AG10803 (cell line): ENCODE data around the gene ASB2.

Source experiments
- DNase-seq: peaks from one replicate; pipeline ENCODE4 v3.0.0; 2010; ENCODE audit warnings: low read depth
- H3K4me3 ChIP-seq: 2 replicates; pipeline ENCODE4 v1.5.1; 2011; ENCODE audit warnings: mild to moderate bottlenecking, low read length, control low read depth
- TF ChIP-seq, protein P1 (sequence below): conservative IDR thresholded peaks from 2 replicates; pipeline ENCODE4 v1.5.1; 2011; ENCODE audit warnings: mild to moderate bottlenecking, low read length, control low read depth, inconsistent platforms

The ASB2 gene, protein sequence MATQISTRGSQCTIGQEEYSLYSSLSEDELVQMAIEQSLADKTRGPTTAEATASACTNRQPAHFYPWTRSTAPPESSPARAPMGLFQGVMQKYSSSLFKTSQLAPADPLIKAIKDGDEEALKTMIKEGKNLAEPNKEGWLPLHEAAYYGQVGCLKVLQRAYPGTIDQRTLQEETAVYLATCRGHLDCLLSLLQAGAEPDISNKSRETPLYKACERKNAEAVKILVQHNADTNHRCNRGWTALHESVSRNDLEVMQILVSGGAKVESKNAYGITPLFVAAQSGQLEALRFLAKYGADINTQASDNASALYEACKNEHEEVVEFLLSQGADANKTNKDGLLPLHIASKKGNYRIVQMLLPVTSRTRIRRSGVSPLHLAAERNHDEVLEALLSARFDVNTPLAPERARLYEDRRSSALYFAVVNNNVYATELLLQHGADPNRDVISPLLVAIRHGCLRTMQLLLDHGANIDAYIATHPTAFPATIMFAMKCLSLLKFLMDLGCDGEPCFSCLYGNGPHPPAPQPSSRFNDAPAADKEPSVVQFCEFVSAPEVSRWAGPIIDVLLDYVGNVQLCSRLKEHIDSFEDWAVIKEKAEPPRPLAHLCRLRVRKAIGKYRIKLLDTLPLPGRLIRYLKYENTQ

DNA sequence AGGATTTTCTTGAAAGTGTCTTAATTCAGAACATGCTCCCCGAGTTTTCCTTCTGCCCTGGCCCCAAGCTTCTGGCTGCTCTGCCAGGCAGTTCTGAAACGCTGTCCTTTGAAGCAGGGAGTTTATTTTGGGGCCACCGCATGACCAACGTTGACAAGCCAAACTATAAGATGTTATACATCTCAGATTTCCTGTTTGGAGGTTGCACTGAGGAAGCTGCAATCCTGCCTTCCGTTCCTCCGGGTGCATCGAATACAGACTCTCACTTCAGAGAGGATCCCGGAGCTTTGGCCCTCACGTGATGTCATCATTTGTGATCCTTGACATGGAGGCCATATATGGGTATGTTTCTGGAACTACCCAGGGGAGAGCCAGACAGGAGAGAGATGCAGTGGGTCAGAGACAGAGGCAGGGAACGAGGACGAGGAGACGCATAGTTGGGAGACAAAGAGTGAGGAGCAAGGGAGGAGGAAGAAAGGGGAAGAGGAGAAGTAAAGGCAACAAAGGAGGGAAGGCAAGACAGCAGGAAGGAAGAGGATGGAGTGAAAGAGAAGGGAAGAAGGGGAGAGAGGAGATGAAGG lies at the start of gene ASB2:
Gene ASB2, minus strand, starts transcription at position 94 of the 581 bp plus-strand sequence. CDS start 12,031 bp downstream, outside the sequence.
- H3K4me3 ChIP-seq: no peak within 1 kb of the TSS
- TF ChIP-seq, protein P1, sequence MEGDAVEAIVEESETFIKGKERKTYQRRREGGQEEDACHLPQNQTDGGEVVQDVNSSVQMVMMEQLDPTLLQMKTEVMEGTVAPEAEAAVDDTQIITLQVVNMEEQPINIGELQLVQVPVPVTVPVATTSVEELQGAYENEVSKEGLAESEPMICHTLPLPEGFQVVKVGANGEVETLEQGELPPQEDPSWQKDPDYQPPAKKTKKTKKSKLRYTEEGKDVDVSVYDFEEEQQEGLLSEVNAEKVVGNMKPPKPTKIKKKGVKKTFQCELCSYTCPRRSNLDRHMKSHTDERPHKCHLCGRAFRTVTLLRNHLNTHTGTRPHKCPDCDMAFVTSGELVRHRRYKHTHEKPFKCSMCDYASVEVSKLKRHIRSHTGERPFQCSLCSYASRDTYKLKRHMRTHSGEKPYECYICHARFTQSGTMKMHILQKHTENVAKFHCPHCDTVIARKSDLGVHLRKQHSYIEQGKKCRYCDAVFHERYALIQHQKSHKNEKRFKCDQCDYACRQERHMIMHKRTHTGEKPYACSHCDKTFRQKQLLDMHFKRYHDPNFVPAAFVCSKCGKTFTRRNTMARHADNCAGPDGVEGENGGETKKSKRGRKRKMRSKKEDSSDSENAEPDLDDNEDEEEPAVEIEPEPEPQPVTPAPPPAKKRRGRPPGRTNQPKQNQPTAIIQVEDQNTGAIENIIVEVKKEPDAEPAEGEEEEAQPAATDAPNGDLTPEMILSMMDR: no peak
- no peak for DNase-seq

- TF ChIP-seq, protein P1: no peak
Observed at GRCh38 chr14:94025720-94026119, 49.4 kb upstream of the ASB2 start.

DNA sequence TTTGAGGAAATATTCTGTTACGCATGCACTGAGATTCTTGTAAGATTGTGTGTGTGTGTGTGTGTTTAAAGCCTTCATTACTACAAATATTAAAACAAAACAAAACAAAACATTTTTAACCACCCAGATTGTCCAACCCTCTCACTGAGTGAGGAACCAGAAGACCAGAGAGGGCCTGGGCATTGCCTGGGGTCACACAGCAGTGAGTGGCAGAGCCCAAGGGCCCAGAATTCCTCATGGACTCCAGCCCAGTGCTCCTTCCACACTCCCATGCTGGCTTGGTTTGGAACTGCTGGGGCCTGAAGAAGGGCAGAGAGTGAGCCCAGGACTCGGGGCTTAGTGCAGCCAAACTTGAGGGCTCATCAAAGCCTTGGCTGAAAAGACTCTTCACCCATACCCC lies 48.2 kb upstream of the ASB2 start:
- no peak for DNase-seq
- no peak overlapping the region for H3K4me3 ChIP-seq
- TF ChIP-seq, protein P1: no peak

More at GRCh38 chr14:94025720-94026119, 49.4 kb upstream of the ASB2 start:
- no peak overlapping the region for H3K4me3 ChIP-seq
- DNase-seq: no peak

- no peak overlapping the region for H3K4me3 ChIP-seq
- no peak for DNase-seq
- TF ChIP-seq, protein P1: no peak
Observed at GRCh38 chr14:94022532-94023411, 46.4 kb upstream of the ASB2 start.

GRCh38 chr14:94021416-94022157 lies 45.2 kb upstream of the ASB2 start:
- DNase-seq: no peak
- TF ChIP-seq, protein P1: no peak
- no peak overlapping the region for H3K4me3 ChIP-seq

GRCh38 chr14:94021001-94021400 lies 44.6 kb upstream of the ASB2 start:
- DNase-seq: no peak
- H3K4me3 ChIP-seq: no peak overlapping the region
- TF ChIP-seq, protein P1: no peak
